Measurements from ENCODE around the gene SLC7A1. TPM values are rescaled to one million over a fixed set of nuclear protein-coding genes. Genes with fewer than 3 reads are reported as not detected.

SLC7A1 gene
- total RNA-seq, 2 experiments from 2014 or later = 39.5 to 141 TPM

GRCh38 chr13:29579094-29579493, 16.4 kb downstream of the SLC7A1 start:
- no peaks in the 10 kb centered on the region for H3K9me2 ChIP-seq (ENCODE audit: insufficient read depth, low read length)
- peaks cover 17% of the 10 kb centered on the region for H3K4me1 ChIP-seq (ENCODE audit: insufficient read depth, low read length, poor library complexity, severe bottlenecking)
- H3K79me2 ChIP-seq (ENCODE audit: insufficient read depth, low read depth, low read length) = peaks cover 99% of the 10 kb centered on the region
- H3K36me3 ChIP-seq (ENCODE audit: insufficient read depth, low read length) = peaks cover 72% of the 10 kb centered on the region
- intact Hi-C loops (cut with micrococcal nuclease; ENCODE audit: unreplicated experiment) = no loop called here
- H3K4me2 ChIP-seq (ENCODE audit: low read length) = no peak overlapping the region
- H3K27ac ChIP-seq (ENCODE audit: low read depth, low read length, poor library complexity, severe bottlenecking) = no peak overlapping the region
- no peak for DNase-seq (ENCODE audit: low spot score)
- peaks cover 45% of the 10 kb centered on the region for H4K20me1 ChIP-seq (ENCODE audit: insufficient read depth, low read length)
- TF ChIP-seq EZH2phosphoT487 (IDR thresholded peaks at IDR 0.05; ENCODE audit: borderline replicate concordance, low read depth, low read length) = no peak
- no peak for TF ChIP-seq CTCF (conservative IDR thresholded peaks at IDR 0.05; ENCODE audit: low read length)
- no peaks in the 10 kb centered on the region; the same call in 1 of the 2 replicates for H3K9me3 ChIP-seq (ENCODE audit: low read length)
- ChIA-PET POLR2A (no interaction called here), CTCF (ENCODE audit: unreplicated experiment) (no interaction called here)
- no peak overlapping the region for H3K4me3 ChIP-seq (ENCODE audit: low read depth, low read length, poor library complexity, severe bottlenecking)
- H2AFZ ChIP-seq (ENCODE audit: low read length) = no peak overlapping the region
- BruUV-seq (replicated peaks) = no TSS peak

- Histone ChIP-seq H3K9me2 (ENCODE audit: insufficient read depth, low read length) (no peaks in the 10 kb centered on the region), H2AFZ (ENCODE audit: low read length) (no peak overlapping the region), H3K4me3 (ENCODE audit: low read depth, low read length, poor library complexity, severe bottlenecking) (no peak overlapping the region), H3K9me3 (ENCODE audit: low read length) (no peaks in the 10 kb centered on the region; the same call in 1 of the 2 replicates), H3K4me1 (ENCODE audit: insufficient read depth, low read length, poor library complexity, severe bottlenecking) (peaks cover 20% of the 10 kb centered on the region), H3K4me2 (ENCODE audit: low read length) (no peak overlapping the region), H4K20me1 (ENCODE audit: insufficient read depth, low read length) (peaks cover 45% of the 10 kb centered on the region), H3K79me2 (ENCODE audit: insufficient read depth, low read depth, low read length) (peaks cover 99% of the 10 kb centered on the region), H3K27ac (ENCODE audit: low read depth, low read length, poor library complexity, severe bottlenecking) (no peak overlapping the region), H3K36me3 (ENCODE audit: insufficient read depth, low read length) (peaks cover 74% of the 10 kb centered on the region)
- ChIA-PET POLR2A (no interaction called here), CTCF (ENCODE audit: unreplicated experiment) (no interaction called here)
- BruUV-seq (replicated peaks) = no TSS peak
- DNase-seq (ENCODE audit: low spot score) = no peak
- TF ChIP-seq EZH2phosphoT487 (IDR thresholded peaks at IDR 0.05; ENCODE audit: borderline replicate concordance, low read depth, low read length) = no peak
- intact Hi-C loops (cut with micrococcal nuclease; ENCODE audit: unreplicated experiment) = no loop called here
These were observed 17.0 kb downstream of the SLC7A1 start for GRCh38 chr13:29578300-29579085.

- intact Hi-C loops (cut with micrococcal nuclease; ENCODE audit: unreplicated experiment) = no loop called here
- Histone ChIP-seq H3K27ac (ENCODE audit: low read depth, low read length, poor library complexity, severe bottlenecking) (no peak overlapping the region), H3K9me2 (ENCODE audit: insufficient read depth, low read length) (no peaks in the 10 kb centered on the region), H3K79me2 (ENCODE audit: insufficient read depth, low read depth, low read length) (peaks cover 99% of the 10 kb centered on the region), H3K4me3 (ENCODE audit: low read depth, low read length, poor library complexity, severe bottlenecking) (no peak overlapping the region), H3K36me3 (ENCODE audit: insufficient read depth, low read length) (peaks cover 67% of the 10 kb centered on the region), H3K4me1 (ENCODE audit: insufficient read depth, low read length, poor library complexity, severe bottlenecking) (peaks cover 13% of the 10 kb centered on the region), H3K9me3 (ENCODE audit: low read length) (no peaks in the 10 kb centered on the region; the same call in 1 of the 2 replicates), H3K4me2 (ENCODE audit: low read length) (no peak overlapping the region), H2AFZ (ENCODE audit: low read length) (no peak overlapping the region), H4K20me1 (ENCODE audit: insufficient read depth, low read length) (peaks cover 45% of the 10 kb centered on the region)
- ChIA-PET CTCF (ENCODE audit: unreplicated experiment) (no interaction called here), POLR2A (interaction anchor here (1.3 kb wide), 1 partner anchor 13 kb away, joined by 6 read pairs; no protein-coding TSS in a partner anchor)
- BruUV-seq (replicated peaks) = no TSS peak
- no peak for TF ChIP-seq EZH2phosphoT487 (IDR thresholded peaks at IDR 0.05; ENCODE audit: borderline replicate concordance, low read depth, low read length)
- no peak for TF ChIP-seq CTCF (conservative IDR thresholded peaks at IDR 0.05; ENCODE audit: low read length)
- no peak for DNase-seq (ENCODE audit: low spot score)
These were observed 18.1 kb downstream of the SLC7A1 start for GRCh38 chr13:29577136-29578051.
